Lower leg skin (tissue), 3 donors: ENCODE results near the gene GNS.

ENCODE experiments used
- CTCF ChIP-seq, 3 donors: fragments of 450-650 bp; IDR thresholded peaks; one replicate each; pipeline ENCODE4 v1.5.1; 2016; ENCODE audit warnings: antibody characterized with exemption in 3 of 3, mild to moderate bottlenecking in 3 of 3, moderate library complexity in 2 of 3
- POLR2A ChIP-seq, 2 donors: fragments of 450-650 bp; IDR thresholded peaks; one replicate each; pipeline ENCODE4 v1.6.1; 2016 to 2017; ENCODE audit warnings: antibody characterized with exemption in 2 of 2, mild to moderate bottlenecking in 1 of 2, moderate library complexity in 1 of 2

- no peak for TF ChIP-seq CTCF (IDR thresholded peaks at IDR 0.05)
- no peak for TF ChIP-seq POLR2A (IDR thresholded peaks at IDR 0.05)
Measured at GRCh38 chr12:64743206-64743605, 16.0 kb downstream of the GNS start.
